HCT116 (cell line): Measurements from ENCODE around the gene PELI3. TPM values are rescaled to one million over a fixed set of nuclear protein-coding genes. Genes with fewer than 3 reads are reported as not detected.

ENCODE experiments used
- ATAC-seq: fragments of 200-7000 bp; cut with Tn5 transposase; 2 replicates; pipeline ENCODE4 v1.9.1; 2020; ENCODE audit warnings: mild to moderate bottlenecking, moderate library complexity
- BruUV-seq: library from RNA; stranded (reverse); fragments of 400-500 nt; replicated peaks from 2 replicates; lab custom pipeline; 2021; lab: Mats Ljungman, UMichigan
- CTCF ChIA-PET: fragments of 300-600 bp; sonication (Branson Sonifier 250); formaldehyde crosslinking; loops from one replicate; lab custom pipeline; 2021; ENCODE audit warnings: antibody characterized with exemption; lab: Charles Lee
- POLR2A ChIA-PET: fragments of 300-600, 350-600 bp; sonication (Branson Sonifier 250); formaldehyde crosslinking; loops from one replicate; lab custom pipeline; 2021; ENCODE audit warnings: antibody characterized with exemption; lab: Charles Lee
- RAD21 ChIA-PET, 2 experiments: fragments of 300-600 bp; sonication (Branson Sonifier 250); formaldehyde crosslinking; loops; one replicate each; lab custom pipeline; 2023; ENCODE audit warnings: low total read pairs in 2 of 2; ENCODE audit not compliant: uncharacterized antibody in 2 of 2, unreplicated experiment in 2 of 2, low non-redundant PET in 1 of 2; lab: Charles Lee
- DNase-seq: peaks from one replicate; pipeline ENCODE4 v3.0.0-alpha.2; 2010; ENCODE audit warnings: low read depth, low spot score
- H2AFZ ChIP-seq: fragments of 200-600 bp; shearing (Covaris generic), sonication (generic); 2 replicates; pipeline ENCODE4 v1.6.1; 2017; ENCODE audit warnings: low read depth, mixed run types, mixed read lengths, antibody characterized with exemption, low read length; ENCODE audit not compliant: poor library complexity, severe bottlenecking
- H3K27ac ChIP-seq: 2 replicates; pipeline ENCODE4 v1.5.1; 2012; ENCODE audit warnings: low read depth, low read length
- H3K27me3 ChIP-seq: fragments of 200-600 bp; sonication (generic); 2 replicates; pipeline ENCODE4 v1.6.1; 2016; ENCODE audit warnings: mixed run types, low read length, mixed read lengths; ENCODE audit not compliant: insufficient read depth
- H3K36me3 ChIP-seq, 2 experiments: fragments of 200-500 bp in 1 of 2; fragments of 200-600 bp in 1 of 2; sonication (Bioruptor generic) in 1 of 2; sonication (generic) in 1 of 2; 2 replicates each; pipeline versions ENCODE4 v1.5.1 to v1.6.1; 2014 to 2016; ENCODE audit warnings: low read length in 2 of 2, inconsistent platforms in 1 of 2, mixed read lengths in 1 of 2, mixed run types in 1 of 2; ENCODE audit not compliant: insufficient read depth in 2 of 2, control insufficient read depth in 1 of 2
- H3K4me1 ChIP-seq, 2 experiments: fragments of 200-600 bp in 1 of 2; sonication (generic) in 1 of 2; 2 replicates each; pipeline versions ENCODE4 v1.5.1 to v1.6.1; 2012 to 2017; ENCODE audit warnings: low read length in 2 of 2, inconsistent platforms in 1 of 2, mild to moderate bottlenecking in 1 of 2, mixed read lengths in 1 of 2, mixed run types in 1 of 2, moderate library complexity in 1 of 2; ENCODE audit not compliant: insufficient read depth in 2 of 2, control insufficient read depth in 1 of 2
- H3K4me2 ChIP-seq: fragments of 200-600 bp; sonication (generic); 2 replicates; pipeline ENCODE4 v1.6.1; 2017; ENCODE audit warnings: mixed run types, low read length, mixed read lengths
- H3K4me3 ChIP-seq, 2 experiments: fragments of 200-600 bp in 1 of 2; sonication (generic) in 1 of 2; replicated peaks in 1 of 2; 2 replicates each; pipeline ENCODE4 v1.5.1; 2011 to 2016; ENCODE audit warnings: low read length in 2 of 2, control low read depth in 1 of 2, low read depth in 1 of 2, mild to moderate bottlenecking in 1 of 2, mixed read lengths in 1 of 2, mixed run types in 1 of 2
- H3K79me2 ChIP-seq: fragments of 200-600 bp; sonication (generic); 2 replicates; pipeline ENCODE4 v1.6.1; 2017; ENCODE audit warnings: mild to moderate bottlenecking, mixed run types, low read length, moderate library complexity, mixed read lengths; ENCODE audit not compliant: insufficient read depth
- H3K9ac ChIP-seq: fragments of 200-600 bp; sonication (generic); 2 replicates; pipeline ENCODE4 v1.6.1; 2016; ENCODE audit warnings: low read length, mixed read lengths
- H3K9me2 ChIP-seq: fragments of 200-600 bp; sonication (generic), shearing (Covaris generic); 2 replicates; pipeline ENCODE4 v1.6.1; 2017; ENCODE audit warnings: mixed run types, mild to moderate bottlenecking, moderate library complexity; ENCODE audit not compliant: insufficient read depth
- H3K9me3 ChIP-seq, 2 experiments: fragments of 200-500 bp in 1 of 2; fragments of 200-600 bp in 1 of 2; sonication (Bioruptor generic) in 1 of 2; sonication (generic) in 1 of 2; 2 replicates each; pipeline ENCODE4 v1.6.1; 2014 to 2017; ENCODE audit warnings: low read length in 2 of 2, mixed read lengths in 2 of 2, inconsistent platforms in 1 of 2, low read depth in 1 of 2, mild to moderate bottlenecking in 1 of 2, mixed run types in 1 of 2, moderate library complexity in 1 of 2; ENCODE audit not compliant: control insufficient read depth in 1 of 2, insufficient read depth in 1 of 2
- H4K20me1 ChIP-seq: fragments of 200-600 bp; sonication (generic), shearing (Covaris generic); 2 replicates; pipeline ENCODE4 v1.6.1; 2017; ENCODE audit warnings: mixed run types, mild to moderate bottlenecking, moderate library complexity; ENCODE audit not compliant: insufficient read depth
- EZH2phosphoT487 ChIP-seq: fragments of 200-600 bp; IDR thresholded peaks from 2 replicates; pipeline ENCODE4 v1.6.1; 2018; ENCODE audit warnings: antibody characterized with exemption, borderline replicate concordance
- MAX ChIP-seq: IDR thresholded peaks from 2 replicates; pipeline ENCODE4 v1.6.1; 2012
- REST ChIP-seq: IDR thresholded peaks from 2 replicates; pipeline ENCODE4 v1.6.1; 2012; ENCODE audit warnings: low read depth
- SIN3A ChIP-seq: IDR thresholded peaks from 2 replicates; pipeline ENCODE4 v1.6.1; 2012; ENCODE audit warnings: low read depth
- SRF ChIP-seq: IDR thresholded peaks from 2 replicates; pipeline ENCODE4 v1.6.1; 2012; ENCODE audit warnings: low read depth
- YY1 ChIP-seq: IDR thresholded peaks from 2 replicates; pipeline ENCODE4 v1.6.1; 2011; ENCODE audit warnings: low read length, low read depth, moderate library complexity, mild to moderate bottlenecking; ENCODE audit not compliant: insufficient replicate concordance; ENCODE audit errors: extremely low read depth
- ZFX ChIP-seq: fragments of 450-650 bp; IDR thresholded peaks from 2 replicates; pipeline ENCODE4 v1.6.1; 2017
- intact Hi-C: fragments of 100-400 bp; cut with micrococcal nuclease; formaldehyde crosslinking; loops from 2 replicates; pipeline ENCODE4 v1.10.0; 2022
- total RNA-seq: library from RNA; stranded (reverse); gene quantifications from one replicate; pipeline ENCODE4 v1.2.1, GENCODE V29; 2021; ENCODE audit not compliant: unreplicated experiment

PELI3 gene
- total RNA-seq, 1 experiment from 2014 or later = 12.8 TPM

- intact Hi-C loops = no loop called here
- Histone ChIP-seq H2AFZ (no peak overlapping the region), H3K4me1 (peaks cover 0 to 7% of the 10 kb centered on the region in 2 experiments; a peak in 2 of 4 replicates), H4K20me1 (no peaks in the 10 kb centered on the region), H3K27me3 (no peaks in the 10 kb centered on the region), H3K79me2 (no peaks in the 10 kb centered on the region), H3K9me2 (no peaks in the 10 kb centered on the region)
- no TSS peak for BruUV-seq
- ATAC-seq = no peak
- ChIA-PET POLR2A (interaction anchor here (1.1 kb wide), 2 partner anchors 22 to 380 kb away, joined by 3 read pairs; partner anchors contain the start of gene DPP3), RAD21 (no interaction called here)
- no peak for TF ChIP-seq REST
- no peak for TF ChIP-seq ZFX
- TF ChIP-seq EZH2phosphoT487 = no peak
- TF ChIP-seq SRF = no peak
- TF ChIP-seq MAX = no peak
- no peak for TF ChIP-seq YY1
- TF ChIP-seq SIN3A = no peak
- TF ChIP-seq, all 23 proteins: peak for 0
- H3K9ac ChIP-seq = no peak overlapping the region
- no peak overlapping the region for H3K27ac ChIP-seq
- no peak overlapping the region for H3K4me3 ChIP-seq
- no peak for DNase-seq
- peaks cover under 1 to 3% of the 10 kb centered on the region in 2 experiments; a peak in 1 of 4 replicates for H3K9me3 ChIP-seq
- no peak overlapping the region for H3K4me2 ChIP-seq
- H3K36me3 ChIP-seq = no peaks in the 10 kb centered on the region
- CTCF ChIA-PET = no interaction called here
Observed at GRCh38 chr11:66457826-66458225, 8.9 kb upstream of the PELI3 start.
